C4-2B (cell line): ENCODE measurements around the gene NLE1.

Source experiments
- CTCF ChIP-seq: fragments of 450-650 bp; conservative IDR thresholded peaks from 2 replicates; pipeline ENCODE4 v1.5.1; 2017; ENCODE audit warnings: mild to moderate bottlenecking
- ZFX ChIP-seq: fragments of 450-650 bp; IDR thresholded peaks from 2 replicates; pipeline ENCODE4 v1.6.1; 2017

- TF ChIP-seq ZFX (no peak), CTCF (no peak)
Measured at GRCh38 chr17:35188111-35188510, 46.0 kb upstream of the NLE1 start.
